Measurements from ENCODE around the gene GPR21.

- no peak for TF ChIP-seq CTCF (IDR thresholded peaks at IDR 0.05)
- TF ChIP-seq POLR2A (IDR thresholded peaks at IDR 0.05): no peak
Measured at GRCh38 chr9:123027517-123027916, 6.0 kb upstream of the GPR21 start.

All from heart left ventricle (tissue), 13 donors.